A549 treated with Mapracorat at 1 μM for 4 hours (cell line): ENCODE results near the gene EGR1. TPM values are rescaled to one million over a fixed set of nuclear protein-coding genes. Genes with fewer than 3 reads are reported as not detected.

ENCODE experiments used
- total RNA-seq: library from RNA; stranded (reverse); fragments of 200-300 nt; extraction: Qiagen RNA extraction; gene quantifications from 5 replicates; pipeline ENCODE4 v1.2.3, GENCODE V29; 2022

EGR1 gene
- total RNA-seq = 8.9 to 13.8 TPM (median 12.0 TPM) in 5 replicates

DNA sequence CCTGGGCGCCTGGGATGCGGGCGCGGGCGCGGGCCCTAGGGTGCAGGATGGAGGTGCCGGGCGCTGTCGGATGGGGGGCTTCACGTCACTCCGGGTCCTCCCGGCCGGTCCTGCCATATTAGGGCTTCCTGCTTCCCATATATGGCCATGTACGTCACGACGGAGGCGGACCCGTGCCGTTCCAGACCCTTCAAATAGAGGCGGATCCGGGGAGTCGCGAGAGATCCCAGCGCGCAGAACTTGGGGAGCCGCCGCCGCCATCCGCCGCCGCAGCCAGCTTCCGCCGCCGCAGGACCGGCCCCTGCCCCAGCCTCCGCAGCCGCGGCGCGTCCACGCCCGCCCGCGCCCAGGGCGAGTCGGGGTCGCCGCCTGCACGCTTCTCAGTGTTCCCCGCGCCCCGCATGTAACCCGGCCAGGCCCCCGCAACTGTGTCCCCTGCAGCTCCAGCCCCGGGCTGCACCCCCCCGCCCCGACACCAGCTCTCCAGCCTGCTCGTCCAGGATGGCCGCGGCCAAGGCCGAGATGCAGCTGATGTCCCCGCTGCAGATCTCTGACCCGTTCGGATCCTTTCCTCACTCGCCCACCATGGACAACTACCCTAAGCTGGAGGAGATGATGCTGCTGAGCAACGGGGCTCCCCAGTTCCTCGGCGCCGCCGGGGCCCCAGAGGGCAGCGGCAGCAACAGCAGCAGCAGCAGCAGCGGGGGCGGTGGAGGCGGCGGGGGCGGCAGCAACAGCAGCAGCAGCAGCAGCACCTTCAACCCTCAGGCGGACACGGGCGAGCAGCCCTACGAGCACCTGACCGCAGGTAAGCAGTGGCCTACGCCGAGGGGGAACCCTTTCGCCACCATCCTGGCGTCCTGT is at the start of gene EGR1:
Gene EGR1 (plus strand): TSS at position 219 of the 864 bp plus-strand sequence. CDS start 283 bp downstream, at position 502.

DNA sequence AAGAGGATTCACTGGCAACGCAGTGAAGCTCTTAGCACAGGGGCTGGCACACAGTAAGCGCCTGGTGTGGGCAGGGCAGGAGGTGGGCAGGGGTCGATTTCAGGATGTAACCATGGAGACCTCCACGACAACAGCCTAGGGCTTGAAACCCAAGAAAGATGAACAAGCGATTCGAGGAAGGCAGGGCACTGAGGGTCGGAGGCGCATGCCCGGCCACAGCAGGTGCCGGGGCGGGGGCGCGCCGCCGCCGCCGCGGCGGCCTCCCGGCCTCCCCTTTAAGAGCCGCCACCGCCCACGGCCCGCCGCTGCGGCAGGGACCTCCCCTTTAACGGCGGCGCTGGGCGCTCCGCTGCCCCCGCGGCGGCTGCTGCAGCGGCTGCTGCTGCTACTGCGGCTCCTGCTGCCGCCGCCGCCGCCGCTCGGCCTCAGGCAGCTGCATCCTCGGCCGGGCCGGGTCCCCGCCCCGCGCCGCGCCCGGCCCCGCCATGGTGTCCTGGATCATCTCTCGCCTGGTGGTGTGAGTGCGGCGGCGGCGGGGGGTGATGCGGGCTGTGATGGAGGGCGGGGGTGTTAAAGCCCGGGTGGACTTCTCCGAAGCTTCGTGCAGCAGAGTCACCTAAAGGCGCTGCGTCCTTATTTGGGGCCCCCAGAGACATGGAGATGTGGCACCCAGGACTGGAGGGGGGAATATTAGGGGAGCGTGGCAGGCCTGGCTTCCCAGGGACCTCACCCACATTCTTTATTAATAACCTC is 26.4 kb upstream of the EGR1 start, which contains the start of gene REEP2:
Gene REEP2 (plus strand): TSS at position 334 of the 753 bp plus-strand sequence. CDS start 152 bp downstream, at position 486.

Other genes starting within 250 kb of the EGR1 start
- 0.18 TPM in 1 of 5 replicates, not detected in the others for gene GFRA3, start 190.9 kb upstream of the EGR1 start, total RNA-seq
- gene CDC25C, start 133.7 kb upstream of the EGR1 start, total RNA-seq = 8.2 to 11.9 TPM (median 10.5 TPM) in 5 replicates
- gene FAM53C, start 127.2 kb upstream of the EGR1 start, total RNA-seq = 17.3 to 21.6 TPM (median 19.5 TPM) in 5 replicates
- gene KDM3B, start 112.8 kb upstream of the EGR1 start, total RNA-seq = 34.0 to 43.3 TPM (median 39.9 TPM) in 5 replicates
- 6.8 to 7.4 TPM (median 7.1 TPM) in 5 replicates for gene REEP2, start 26.4 kb upstream of the EGR1 start, total RNA-seq
- gene ETF1, start 77.8 kb downstream of the EGR1 start, total RNA-seq = 118 to 136 TPM (median 121 TPM) in 5 replicates
- gene HSPA9, start 109.9 kb downstream of the EGR1 start, total RNA-seq = 307 to 338 TPM (median 328 TPM) in 5 replicates